Right renal cortex interstitium (tissue), 3 donors: Measurements from ENCODE around the gene ATXN10. TPM values are rescaled to one million over a fixed set of nuclear protein-coding genes. Genes with fewer than 3 reads are reported as not detected.
"Not testable (repeated sequence)": the region's sequence is repeated elsewhere in the genome, so short reads cannot be mapped to it uniquely, and the experiment has no call there.

ENCODE experiments used
- DNase-seq, 3 donors: peaks; one replicate each; pipeline ENCODE4 v3.0.0-alpha.2; 2013; ENCODE audit warnings: low read depth in 3 of 3, low spot score in 2 of 3
- polyA plus RNA-seq, 3 donors: library from polyadenylated mRNA; unstranded; fragments of 120-200 nt; gene quantifications; one replicate each; pipeline ENCODE4 v1.2.1, GENCODE V29; 2013; ENCODE audit not compliant: insufficient read length in 3 of 3

Gene ATXN10
- polyA plus RNA-seq, 3 donors: 349 to 375 (median 367) TPM

DNA sequence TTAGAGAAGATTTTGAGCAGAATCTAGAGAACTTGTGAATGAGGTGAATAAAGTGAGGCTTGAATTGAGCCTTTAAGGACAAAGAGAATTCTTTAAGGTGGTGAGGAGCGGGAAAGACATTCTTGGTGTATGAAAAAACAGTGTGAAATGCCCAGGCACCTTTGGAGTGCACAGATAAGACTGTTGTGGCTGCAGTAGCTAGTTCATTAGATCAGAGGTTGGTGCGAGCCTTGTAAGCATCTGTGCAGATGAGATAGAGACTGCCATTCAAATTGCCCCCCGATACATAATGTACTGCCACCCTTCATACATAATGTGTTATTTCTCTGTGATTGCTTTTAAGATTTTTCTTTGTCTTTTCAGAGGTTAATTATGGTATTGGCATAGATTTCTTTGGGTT lies 31.3 kb downstream of the ATXN10 start:
- DNase-seq: no peak

DNA sequence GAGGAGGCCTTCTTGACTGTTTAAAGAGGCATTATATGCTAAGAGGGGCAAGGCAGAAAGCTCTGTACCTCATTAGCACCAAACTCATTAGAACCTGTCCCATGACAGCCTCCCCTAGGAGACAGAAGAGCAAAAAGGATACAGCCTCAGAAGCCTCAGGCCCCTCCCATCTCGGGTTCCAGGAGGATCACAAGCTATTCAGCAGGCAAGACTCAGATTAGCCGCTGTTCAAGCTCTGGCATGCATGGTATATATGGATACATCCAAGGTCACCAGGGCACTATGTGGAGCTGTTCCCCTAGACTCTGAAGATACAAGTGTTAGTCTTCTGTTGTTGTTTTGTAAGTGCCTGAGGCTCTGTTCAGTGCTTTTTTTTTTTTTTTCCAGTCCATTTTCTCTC lies 32.1 kb downstream of the ATXN10 start:
- DNase-seq: no peak

DNA sequence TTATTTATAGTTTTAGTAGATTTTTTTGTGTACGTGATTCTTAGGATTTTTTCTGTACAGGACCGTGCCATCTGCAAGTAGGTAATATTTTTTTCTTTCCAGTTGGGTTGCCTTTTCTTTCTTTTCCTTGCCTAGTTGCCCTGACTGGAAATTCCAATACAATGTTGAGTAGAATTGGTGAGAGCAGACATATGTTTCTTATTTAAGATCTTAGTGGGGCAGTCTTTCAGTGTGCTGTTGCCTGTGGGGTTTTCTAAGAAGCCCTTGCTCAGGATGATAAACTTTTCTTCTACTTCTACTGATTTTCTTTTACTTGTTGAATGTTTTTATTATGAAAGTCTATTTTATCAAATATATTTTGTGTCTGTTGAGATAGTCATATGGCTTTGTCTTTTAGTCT lies 33.0 kb downstream of the ATXN10 start:
- no peak for DNase-seq

DNA sequence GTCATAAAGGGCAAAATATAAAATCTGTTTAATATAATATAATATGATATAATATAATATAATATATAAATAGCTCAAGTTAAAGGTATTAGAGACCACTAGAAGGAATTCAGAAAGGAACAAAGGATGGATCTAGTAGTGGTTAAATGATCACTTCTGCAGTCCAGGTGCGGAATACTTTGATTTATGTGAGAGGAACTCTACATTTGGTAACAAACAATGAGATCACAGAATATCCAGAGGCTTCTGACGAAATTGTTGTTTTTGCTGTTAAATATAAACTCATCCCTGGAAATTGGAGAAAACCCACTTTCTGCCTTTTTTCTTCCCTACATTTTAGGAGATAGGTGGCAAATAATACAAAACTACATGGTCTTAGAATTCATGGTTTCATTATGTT lies 36.0 kb downstream of the ATXN10 start:
- DNase-seq: no peak

DNA sequence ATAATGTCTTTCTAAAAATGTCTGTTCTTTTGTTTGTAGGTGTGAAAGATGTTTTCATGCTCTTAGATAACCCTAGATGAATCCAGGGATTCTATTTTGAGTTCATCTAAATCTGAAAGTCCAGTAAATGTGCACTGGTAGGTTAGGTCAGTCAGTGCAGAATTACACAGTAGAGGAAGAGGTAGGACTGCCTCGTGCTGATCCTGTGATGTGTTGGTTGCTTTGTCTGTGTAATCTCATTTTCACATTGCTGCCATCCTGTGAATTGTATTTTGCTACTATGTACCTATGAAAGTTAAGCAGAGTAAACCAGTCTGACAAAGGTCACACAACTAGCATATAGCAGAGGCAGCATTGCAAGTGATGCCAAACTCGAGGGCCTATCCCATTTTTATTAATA lies 36.5 kb downstream of the ATXN10 start:
- no peak for DNase-seq

DNA sequence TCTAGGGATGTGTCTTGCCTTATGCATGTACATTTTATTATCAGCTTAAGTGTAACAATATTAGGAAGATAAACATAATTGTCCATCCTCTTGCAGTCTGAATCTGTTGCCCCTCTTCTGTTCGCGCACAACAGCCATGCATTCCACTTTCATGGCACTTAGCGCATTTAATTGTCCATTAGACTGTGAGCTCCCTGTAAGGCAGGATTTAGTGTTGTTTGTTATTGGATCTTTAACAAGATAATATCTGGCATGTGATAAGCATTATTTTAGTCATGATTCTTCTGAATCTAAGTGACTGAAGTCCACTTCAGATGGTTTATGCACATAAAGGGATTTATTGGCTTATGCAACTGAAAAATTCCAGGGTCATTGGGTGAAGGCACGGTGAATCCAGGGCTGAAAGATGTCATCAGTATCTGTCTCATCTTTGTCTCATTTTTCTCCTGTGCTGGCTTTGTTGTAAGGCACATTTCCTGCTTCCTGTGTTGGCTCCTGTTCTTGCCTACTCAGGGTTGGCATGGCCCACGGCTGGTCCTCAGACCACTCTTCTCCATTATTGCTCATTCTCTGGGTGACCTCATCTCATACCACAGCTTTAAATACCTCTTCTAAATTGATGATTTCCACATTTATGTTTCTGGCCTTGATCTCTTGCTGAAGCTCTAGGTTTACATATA lies 37.6 kb downstream of the ATXN10 start:
- DNase-seq: no peak

DNA sequence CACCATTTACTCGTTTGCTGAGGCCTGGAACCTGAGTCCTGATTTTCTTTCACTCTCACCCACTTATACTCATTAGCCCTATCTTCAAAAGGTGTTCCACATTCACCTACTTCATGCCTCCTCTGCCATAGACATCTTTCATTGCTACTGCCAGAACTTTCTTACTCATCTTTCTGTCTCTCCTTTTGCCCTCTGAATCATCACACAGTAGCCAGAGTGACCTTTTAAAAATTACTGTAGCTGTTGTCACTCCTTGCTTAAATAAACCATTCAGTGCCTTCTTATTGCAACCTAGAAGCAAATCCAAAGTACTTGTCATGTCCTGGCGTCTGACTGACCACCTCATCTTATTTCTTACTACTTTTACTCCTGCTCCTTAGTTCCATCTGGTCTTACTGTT lies 38.2 kb downstream of the ATXN10 start:
- no peak for DNase-seq

DNA sequence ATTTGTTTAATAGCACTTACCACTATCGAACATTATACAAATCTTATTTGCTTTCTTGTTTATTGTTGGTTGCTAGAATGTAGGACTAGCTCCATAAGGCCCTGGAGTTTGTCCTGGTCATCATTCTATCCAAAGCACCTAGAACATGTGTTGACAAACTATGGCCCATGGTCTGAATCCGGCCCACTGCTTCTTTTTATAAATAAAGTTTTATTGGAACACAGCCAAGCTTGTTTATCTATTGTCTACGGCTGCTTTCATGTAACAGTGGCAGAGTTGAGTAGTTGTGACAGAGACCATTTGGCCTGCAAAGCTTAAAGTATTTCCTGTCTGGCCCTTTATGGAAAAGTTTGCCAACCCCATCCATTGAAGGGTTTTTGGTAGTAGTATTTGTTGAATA lies 38.8 kb downstream of the ATXN10 start:
- DNase-seq: no peak

DNA sequence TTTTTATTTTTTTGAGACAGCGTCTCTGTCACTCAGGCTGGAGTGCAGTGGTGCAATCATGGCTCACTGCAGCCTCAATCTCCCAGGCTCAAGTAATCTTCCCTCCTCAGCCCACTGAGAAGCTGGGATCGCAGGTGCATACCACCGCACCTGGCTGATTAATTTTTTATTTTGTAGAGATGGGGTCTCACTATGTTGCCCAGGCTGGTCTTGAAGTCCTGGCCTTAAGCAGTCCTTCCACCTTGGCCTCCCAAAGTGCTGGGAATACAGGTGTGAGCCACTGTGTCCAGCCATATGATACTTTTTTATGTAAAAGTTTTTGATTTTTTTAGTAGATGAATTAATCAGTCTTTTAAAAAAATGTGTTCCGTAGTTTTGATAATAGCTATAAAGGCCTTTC lies 42.8 kb downstream of the ATXN10 start:
- DNase-seq: not testable (repeated sequence)

DNA sequence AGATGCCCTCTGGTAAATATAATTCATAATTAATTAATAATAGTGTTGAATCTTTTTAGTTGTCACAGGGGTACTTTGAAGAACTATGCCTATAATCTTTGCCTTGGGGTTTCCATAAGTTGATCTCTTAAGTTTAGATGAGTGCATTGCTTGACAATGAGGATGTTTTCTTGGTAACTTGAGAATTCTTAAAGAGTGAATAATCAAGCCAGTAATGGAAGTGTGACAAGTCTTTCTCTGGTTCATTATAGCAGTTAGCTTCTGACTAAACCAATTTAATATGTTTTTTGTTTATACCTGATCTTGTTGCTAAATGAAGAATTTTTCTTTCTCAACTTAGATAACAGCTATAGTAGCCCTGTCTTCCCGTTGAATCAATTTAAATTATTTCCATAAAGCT lies 46.2 kb downstream of the ATXN10 start:
- no peak for DNase-seq

DNA sequence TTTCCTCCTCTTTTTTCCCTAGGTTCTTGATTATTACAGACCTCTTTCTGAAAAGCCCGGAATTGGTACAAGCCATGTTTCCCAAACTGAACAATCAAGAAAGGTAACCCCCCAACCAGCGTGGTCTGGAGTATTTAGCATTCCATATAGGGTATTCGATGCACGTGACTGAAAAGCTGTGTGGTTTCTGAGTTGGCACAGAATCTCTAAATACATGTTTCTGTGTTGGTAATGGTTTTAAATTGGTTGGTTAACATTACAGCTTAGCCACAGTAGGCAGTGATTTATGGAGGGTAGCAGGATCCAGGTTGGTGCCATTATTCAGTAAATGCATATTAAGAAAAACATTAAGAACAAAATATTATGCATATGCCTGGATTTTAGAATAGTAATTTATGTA lies 46.8 kb downstream of the ATXN10 start:
- DNase-seq: no peak

DNA sequence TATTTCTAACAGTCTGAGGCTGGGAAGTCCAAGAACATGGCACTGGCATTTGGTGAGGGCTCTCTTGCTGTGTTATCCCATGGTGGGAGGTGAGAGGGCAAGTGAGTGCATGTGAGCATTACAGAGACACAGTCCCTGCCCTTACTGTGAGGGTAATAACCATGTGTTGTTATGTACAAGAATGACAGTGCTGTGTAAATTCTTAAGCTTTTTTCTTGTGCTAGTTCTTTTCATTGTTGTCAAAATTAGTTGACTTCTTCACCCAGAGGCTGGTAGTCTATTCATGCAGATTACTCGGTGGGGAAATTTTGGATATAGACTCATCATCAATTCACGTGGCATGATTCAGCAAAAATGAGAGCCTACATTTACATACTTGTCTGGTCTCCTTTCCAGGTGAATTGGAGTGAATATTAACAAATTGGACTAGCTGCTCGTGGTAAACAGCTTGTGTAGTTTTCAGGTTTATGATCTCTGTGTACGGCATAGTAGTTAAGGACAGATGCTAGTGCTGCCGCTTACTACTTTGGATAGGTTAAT lies 49.3 kb downstream of the ATXN10 start:
- no peak for DNase-seq

DNA sequence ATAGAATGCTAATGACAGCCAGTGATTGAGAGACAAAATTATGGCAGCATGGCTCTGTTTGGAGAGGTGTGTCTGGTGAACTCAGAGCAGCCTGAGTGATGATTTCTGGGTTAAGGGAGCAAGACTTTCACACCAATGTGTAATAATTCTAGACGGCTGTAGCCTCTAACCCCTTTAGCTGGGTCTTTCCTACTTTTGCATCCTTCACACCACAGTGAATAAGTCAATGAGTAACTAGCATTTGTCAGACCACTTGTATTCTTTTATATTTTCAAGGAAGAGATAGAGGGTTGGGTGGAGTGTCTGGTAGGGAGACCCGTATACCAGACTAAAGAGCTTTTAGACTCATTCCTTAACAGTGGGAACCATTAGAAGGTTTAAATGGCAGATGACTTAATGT lies 50.4 kb downstream of the ATXN10 start:
- no peak for DNase-seq

DNA sequence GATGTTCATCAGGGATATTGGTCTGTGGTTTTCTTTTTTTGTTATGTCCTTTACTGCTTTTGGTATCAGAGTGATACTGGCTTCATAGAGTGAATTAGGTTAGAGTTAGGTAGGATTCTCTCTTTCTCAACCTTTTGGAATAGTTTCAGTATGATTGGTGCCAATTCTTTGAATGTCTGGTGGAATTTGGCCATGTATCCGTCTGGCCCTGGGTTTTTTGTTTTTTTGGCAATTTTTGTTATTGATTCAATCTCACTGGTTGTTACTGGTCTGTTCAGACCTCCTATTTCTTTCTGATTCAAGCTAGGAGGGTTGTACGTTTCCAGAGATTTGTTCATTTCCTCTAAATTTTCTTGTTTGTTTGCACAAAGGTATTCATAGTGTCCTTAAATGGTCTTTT lies 54.4 kb downstream of the ATXN10 start:
- DNase-seq: no peak

DNA sequence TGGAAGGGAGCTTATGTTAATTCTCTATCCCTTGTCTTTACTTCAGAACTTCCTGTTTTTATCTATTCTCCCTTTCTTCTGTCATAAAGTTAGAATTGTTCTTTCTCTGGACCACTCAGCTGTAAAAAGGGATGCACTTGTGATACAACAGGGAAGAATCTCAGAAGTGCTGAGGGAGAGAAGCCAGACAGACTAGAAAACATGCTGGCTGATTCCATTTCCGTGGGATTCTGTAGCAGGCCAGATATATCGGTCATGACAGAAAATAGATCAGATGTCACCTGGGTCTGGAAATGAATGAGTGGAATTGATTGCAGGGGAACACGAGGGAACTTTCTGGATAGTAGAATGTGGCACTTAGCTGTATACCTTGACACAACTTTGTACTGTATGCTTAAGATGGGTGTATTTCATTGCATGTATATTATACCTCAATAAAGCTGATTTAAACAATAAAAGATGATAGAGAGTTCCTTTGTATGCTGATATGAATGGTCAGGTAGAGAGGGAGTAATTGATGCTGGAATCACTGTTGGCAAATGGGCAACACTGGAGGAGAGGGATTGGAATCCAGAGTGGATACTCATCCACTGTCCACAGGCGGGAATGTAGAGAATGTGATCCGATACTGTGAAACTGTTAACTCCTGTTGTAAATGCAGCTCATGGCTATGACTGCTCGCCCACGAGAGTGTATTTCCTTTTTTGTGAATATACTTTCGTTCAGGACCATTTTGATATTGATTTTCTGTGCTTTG lies 59.6 kb downstream of the ATXN10 start:
- DNase-seq: no peak

DNA sequence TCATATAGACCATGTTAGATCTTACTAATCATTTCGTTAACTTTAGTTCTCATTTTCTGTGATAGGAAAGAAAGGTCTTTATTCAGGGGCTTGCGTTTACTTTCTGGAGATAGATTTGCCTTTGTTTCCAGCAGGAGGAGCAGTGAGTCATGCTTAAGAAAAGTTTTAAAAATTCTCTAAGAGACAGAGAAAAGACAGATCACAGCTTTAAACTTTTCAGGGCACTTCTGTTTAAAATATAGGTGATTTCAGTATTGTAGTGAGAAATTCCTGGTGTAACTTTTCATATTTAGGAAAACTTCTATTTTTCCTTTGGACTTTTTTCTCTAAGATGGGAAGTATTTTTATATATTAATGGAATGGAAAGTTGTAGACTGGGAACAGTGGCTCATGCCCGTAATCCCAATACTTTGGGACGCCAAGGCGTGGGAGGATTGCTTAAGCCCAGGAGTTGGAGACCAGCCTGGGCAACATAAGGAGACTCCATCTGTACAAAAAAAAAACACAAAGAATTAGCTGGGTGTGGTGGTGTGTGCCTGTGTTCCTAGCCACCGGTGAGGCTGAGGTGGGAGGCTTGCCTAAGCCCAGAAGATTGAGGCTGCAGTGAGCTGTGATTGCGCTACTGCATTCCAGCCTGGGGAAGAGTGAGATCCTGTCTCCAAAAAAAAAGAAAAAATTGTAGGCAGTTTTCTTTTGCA lies 60.3 kb downstream of the ATXN10 start:
- DNase-seq: no peak

DNA sequence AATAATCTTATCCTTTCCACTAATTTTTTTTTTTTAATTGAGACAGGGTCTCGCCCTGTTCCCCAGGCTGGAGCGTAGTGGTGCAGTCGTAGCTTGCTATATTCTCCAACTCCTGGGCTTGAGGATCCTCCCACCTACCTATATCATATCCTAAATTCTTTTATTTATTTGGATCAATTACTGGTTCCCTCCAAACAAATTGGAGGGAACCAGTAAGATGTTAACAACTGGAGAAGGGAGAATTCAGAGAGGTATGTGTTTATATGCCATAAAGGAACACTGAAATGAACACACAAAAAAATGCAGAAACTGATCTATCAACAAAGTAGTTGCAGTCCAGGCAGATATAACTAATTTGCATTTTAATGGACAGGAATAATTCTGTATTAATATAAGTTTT lies 63.6 kb downstream of the ATXN10 start:
- DNase-seq: no peak

DNA sequence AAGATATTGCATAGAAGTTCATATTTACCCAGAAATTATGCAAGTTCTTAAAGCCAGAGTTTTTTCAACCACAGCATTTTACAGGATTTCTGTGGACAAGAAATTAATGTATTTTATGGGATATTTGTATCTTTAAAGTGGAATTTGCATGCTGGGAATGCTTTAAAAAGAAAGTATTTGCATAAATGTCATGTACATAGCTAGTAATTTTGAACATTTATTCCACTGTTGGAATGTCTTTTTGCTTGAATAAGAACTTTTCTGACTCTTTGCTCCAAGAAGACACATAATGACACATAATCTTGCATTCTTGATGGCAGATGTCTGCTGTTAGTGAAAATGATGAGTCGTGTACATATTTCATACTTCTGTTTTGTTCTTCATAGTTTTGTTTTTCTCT lies 66.6 kb downstream of the ATXN10 start:
- no peak for DNase-seq

DNA sequence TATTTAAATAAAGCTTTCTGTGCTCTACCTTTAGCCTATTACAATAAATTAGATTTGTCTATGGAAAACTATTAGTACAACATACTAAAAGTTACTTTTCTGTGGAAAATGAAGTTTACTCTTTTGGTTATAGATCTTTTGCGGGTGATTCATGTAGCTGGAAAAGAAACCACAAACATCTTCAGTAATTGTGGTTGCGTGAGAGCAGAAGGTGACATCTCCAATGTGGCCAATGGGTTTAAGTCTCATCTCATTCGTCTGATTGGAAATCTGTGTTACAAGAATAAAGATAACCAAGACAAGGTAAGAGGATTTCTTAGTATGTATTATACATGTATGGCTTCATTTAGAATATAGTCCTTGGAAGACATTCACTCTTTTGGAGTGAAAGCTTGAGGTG lies 68.6 kb downstream of the ATXN10 start:
- no peak for DNase-seq

DNA sequence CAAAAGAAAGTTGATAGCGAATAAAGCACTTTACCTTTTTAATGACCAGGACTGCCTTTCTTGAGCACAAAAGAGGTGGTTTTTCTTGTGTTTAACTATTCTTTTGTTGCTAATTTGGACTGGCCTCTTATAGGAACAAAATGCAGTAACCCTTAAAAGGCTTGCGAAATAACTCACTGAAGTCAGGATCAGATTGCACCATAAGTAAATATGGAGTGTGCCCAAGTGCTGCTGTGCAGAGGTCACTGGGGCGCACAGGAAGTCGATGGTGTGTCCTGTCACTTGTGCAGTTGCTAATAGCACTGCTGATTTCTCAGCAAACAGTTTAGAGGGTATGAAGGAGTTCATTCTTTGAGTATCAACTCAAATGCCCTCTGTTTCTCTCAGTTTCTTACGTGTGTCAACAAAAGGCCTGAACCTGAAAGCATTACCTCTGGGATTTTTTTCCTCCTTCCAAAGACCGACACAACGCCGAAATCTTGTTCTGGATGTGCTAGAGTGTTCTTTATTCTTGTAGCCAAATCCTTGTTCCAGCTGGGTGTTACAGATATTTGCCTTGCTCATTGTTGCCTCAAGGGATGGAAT lies 71.3 kb downstream of the ATXN10 start:
- no peak for DNase-seq

DNA sequence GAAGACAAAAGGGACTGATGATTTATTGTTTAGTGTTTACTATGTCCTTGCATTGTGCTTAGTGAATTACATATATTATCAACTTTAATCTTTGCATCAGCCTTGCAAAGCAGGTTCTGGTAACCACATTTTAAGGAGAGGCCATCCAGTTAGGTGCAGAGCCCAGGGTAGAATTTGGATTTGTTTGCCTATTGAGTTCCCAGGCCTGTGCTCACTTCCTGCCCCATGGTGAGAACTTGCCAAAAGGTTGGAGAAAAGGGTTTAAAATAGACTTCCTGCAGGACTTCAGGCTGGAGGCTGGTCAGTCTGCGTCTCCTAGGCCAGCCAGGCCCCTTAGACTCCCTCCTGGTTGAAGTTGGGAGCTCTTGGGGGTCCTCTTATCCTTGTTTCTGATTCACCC lies 72.1 kb downstream of the ATXN10 start:
- no peak for DNase-seq
